GM18909 (cell line): ENCODE measurements around the gene YPEL5.
A peak's percentile ranks its signal among the peaks of the same experiment; 100 is the strongest.

ENCODE experiments used
- ATAC-seq: cut with Tn5 transposase; IDR thresholded peaks from one replicate; pipeline ENCODE4 v1.9.1; 2021; ENCODE audit warnings: mild to moderate bottlenecking; ENCODE audit not compliant: unreplicated experiment, poor library complexity

YPEL5 gene

GRCh38 chr2:30162806-30163205, 16.0 kb downstream of the YPEL5 start:
- no peak for ATAC-seq

DNA sequence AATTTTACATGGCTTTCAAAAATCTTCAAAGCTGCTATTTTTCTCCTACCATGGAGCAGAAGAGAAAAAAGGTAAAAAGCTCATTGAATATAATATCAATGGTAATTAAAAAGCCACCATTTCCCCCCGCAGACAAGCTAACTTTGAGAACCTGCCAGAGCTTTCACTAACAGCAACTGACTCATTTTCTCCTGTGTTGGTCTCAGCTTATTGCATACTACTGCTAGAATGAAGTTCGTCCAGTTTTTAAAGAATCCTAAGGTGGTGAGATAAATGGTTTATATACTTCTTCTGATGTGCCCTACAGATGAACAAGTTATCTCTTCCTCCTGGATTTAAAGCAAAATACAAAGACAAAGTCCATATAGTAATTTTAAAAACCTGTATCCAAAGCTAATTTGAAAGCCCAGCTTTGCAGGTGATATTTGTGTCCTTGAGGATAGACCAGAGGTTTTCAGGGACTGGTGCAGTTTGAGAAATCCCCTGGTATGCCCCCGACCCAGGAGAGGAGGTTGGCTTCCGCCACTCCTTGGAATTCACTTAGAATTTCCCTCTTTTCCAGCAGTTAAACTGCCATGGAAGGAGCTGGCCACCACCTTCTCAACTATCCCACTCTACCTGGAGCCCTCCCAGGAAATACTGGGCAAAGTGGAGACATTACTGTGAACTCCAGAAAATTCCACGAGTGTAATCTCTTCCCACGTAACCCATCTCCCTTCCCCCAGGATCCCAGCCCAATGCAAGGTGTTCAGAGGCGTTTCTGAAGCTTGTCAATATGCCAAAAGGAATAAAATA, 17.5 kb downstream of the YPEL5 start:
- ATAC-seq: no peak

- ATAC-seq: peak; percentile 89
Observed at GRCh38 chr2:30165050-30165520, 18.3 kb downstream of the YPEL5 start.

- ATAC-seq: no peak
Observed at GRCh38 chr2:30165617-30166016, 18.8 kb downstream of the YPEL5 start.

DNA sequence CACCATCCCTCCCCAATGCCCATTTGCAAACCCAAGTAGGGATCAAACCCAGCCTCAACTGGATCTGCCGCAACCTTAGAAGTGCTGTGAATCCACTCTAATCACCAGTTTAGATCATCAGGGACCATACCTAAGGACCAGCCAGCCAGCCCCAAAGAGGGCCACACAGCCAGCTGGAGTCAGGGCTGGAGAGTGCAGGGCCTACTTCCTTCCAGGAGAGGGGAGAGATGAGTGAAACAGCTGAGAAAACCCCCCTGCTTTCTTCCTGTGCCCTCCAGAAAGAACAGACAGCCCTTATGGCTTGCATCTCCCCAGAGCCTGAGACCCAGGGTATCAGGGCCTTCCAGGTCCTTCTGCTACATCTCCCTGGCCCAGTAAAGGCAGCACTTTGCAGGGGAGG, 25.8 kb downstream of the YPEL5 start:
- ATAC-seq: no peak

- no peak for ATAC-seq
Observed at GRCh38 chr2:30177440-30177839, 30.6 kb downstream of the YPEL5 start.

DNA sequence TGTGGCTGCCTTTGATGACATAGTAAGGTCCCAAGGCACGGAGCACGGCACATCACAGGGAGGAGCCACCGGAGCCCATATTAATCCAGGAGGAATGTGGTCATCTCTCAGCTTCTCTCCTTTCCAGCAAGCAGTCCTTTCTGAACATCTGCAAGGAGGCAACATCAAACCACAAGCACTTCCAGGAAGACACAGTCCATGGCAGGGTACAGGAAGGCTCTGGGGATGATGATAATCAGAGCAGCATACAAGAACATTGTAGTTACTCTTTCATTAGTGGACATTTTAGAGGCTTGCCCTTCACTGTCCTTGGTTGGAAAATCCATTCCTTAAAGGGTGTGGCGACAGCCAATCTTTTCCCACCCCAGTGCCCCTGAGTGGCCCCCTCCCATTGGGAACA, 31.1 kb downstream of the YPEL5 start:
- ATAC-seq: no peak

GRCh38 chr2:30178618-30179434, 32.0 kb downstream of the YPEL5 start:
- no peak for ATAC-seq

DNA sequence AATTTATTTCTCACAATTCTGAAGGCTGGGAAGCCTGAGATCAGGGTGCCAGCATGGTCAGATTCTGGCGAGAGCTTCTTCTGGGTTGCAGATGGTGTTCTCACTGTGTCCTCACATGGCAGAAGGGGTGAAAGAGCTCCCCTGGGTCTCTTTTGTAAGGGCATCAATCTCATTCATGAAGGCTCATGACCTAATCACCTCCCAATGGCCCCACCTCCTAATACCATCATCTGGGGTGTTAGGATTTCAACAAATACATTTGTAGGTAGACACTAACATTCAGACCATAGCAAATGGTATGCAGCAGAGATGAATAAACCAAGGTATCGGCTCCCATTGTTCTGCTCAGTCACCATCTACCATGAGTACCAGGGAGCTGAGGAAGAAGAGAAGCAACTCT, 32.7 kb downstream of the YPEL5 start:
- ATAC-seq: no peak

GRCh38 chr2:30180226-30180625, 33.4 kb downstream of the YPEL5 start:
- ATAC-seq: no peak

DNA sequence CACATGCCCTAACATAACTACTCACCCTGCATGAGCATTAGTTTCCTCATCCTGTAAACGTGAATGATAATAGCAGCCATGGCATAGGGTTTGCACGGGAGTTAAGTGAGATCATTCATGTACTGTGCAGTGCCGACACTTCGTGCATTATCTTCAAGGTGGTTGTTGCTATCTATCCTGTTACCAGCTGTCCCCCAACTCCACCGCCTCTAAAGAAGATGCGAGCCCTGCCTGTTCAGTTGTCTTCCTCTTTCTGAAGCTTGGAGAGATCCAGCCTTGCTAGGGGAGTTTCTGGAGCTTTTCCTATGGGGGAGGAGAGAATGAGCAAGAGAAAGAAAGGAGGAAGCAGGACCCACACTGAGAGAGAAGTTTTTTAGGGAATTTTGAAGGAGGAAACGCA, 34.4 kb downstream of the YPEL5 start:
- ATAC-seq: no peak

GRCh38 chr2:30184035-30184434, 37.2 kb downstream of the YPEL5 start:
- ATAC-seq: no peak

- ATAC-seq: no peak
Observed at GRCh38 chr2:30185178-30185577, 38.4 kb downstream of the YPEL5 start.

DNA sequence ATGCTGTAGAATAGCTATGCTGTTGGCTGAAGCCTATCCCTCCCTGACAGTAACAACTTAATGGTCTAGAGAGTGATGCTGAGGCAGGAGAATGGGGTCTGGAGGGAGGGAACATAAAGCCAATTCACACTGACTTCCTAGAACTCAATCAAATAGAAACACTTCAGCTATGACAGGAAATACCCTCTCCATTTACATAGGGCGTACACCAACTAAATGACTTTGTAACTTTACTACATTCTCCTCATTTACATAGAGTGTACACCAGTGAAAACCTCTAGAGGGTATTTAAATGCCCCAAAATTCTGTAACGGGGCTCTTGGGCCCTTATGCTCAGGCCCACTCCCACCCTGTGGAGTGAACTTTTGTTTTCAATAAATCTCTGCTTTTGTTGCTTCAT, 41.5 kb downstream of the YPEL5 start:
- ATAC-seq: no peak

DNA sequence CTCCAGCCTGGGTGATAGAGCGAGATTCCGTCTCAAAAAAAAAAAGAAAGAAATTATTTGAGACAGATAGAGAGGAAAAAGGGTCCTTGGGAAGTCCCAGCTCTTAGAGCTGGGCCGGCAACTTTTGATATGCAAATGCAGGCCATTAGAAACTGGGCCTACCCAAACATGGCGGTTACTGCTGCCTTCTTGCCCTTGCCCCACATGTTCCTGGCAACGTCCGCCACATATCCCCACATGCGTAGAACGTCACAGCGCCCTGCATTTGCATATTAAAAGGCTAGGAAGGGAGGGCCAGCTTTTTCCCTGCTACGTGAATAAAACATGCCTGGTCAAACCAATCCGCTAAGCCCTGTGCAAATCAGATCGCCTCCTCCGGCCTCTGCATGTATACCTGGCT, 43.8 kb downstream of the YPEL5 start:
- ATAC-seq: no peak

GRCh38 chr2:30191107-30191506, 44.3 kb downstream of the YPEL5 start:
- no peak for ATAC-seq

DNA sequence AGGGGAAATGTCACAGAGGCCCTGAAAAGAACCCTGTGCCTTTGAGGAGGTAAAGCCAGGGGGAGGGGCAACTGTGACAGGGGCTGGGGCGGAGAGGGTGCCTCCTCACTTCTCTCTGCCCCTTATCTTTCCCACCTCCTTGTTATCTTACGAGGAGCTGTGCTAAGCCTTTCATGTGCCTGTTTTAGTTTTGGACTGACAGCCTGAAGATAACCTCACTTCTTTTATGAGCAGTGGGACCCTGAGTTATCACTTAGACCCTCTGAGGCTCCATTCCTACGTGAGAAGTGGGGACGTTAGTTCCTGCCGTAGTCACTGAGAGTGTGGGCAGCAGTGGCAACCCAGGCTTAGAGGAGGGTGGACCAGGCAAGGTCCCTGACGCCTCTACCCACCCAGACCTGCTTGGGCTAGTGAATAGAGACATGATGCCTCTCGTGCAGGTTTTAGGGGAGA, 45.0 kb downstream of the YPEL5 start:
- no peak for ATAC-seq

DNA sequence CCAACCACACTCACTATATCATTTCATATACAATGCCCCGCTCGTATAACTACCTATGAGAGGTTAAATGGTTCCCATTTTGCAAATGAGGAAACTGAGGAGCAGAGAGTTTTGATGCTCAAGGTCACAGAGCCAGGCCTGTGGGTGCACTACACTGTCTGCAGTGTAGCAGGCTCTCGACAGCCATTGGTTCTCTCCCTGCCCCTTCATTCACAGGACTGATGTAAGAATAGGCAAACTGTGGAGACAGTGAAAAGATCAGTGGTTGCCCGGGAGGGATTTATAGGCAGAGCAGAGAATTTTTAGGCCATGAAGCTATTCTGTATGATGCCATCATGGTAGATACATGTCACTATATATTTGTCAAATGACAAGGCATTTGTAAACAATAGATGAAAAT, 45.5 kb downstream of the YPEL5 start:
- ATAC-seq: no peak

DNA sequence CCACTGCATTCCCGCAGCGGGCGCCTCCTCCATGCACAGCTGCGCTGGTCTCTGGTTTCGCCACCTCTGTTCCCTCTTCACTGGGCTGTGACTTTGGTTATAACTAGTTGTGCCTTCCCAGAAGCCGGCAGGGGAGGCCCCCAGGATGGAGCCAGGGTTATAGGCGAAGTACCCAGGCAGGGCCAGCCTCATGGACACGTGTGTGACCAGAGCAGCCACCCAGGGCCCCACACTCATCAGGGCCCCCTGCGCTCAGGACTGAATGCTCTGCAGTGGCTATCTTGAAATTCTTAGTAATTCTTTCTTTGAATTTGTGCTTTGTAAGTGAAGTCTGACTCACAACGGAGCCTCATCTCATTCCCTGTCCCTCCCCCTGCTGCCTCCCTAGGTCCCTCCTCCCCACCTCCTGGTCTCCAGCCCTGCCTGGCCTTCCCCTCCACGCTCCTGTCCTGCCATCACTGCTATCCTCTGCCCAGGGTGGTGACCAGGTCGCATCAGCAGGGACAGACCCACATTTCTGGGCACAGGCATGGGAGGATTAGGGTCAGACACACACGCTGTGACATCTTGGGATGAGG, 46.4 kb downstream of the YPEL5 start:
- no peak for ATAC-seq

- no peak for ATAC-seq
Observed at GRCh38 chr2:30194421-30194820, 47.6 kb downstream of the YPEL5 start.

DNA sequence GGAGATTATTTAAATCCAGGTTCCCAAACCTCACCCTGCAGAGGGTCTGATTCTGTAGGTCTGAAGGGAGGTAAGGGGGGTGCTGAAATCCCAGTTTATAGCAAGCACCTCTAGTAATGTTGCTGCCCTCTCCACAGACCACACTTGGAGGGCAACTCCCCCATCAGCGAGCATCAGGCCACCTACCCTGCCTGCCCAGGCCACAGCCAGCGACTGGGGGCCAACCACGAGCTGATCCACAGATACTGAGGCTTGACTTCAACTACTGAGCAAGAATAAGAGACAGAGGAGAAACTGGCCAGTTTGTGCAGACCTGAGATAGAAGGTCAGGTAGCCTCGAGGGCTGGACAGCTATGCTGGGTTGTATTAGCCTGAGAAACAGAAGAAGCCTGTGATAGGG, 48.2 kb downstream of the YPEL5 start:
- no peak for ATAC-seq
